Activated CD8-positive, alpha-beta memory T cell treated with anti-CD3 and anti-CD28 coated beads for 4 hours (primary cell): ENCODE data around the gene SLC16A1.
"Not testable (repeated sequence)": the region's sequence is repeated elsewhere in the genome, so short reads cannot be mapped to it uniquely, and the experiment has no call there.

ENCODE experiments used
- DNase-seq, 2 donors: peaks; one replicate each; pipeline ENCODE4 v3.0.0-alpha.2; 2020; ENCODE audit warnings: low read depth in 2 of 2

SLC16A1 gene

DNA sequence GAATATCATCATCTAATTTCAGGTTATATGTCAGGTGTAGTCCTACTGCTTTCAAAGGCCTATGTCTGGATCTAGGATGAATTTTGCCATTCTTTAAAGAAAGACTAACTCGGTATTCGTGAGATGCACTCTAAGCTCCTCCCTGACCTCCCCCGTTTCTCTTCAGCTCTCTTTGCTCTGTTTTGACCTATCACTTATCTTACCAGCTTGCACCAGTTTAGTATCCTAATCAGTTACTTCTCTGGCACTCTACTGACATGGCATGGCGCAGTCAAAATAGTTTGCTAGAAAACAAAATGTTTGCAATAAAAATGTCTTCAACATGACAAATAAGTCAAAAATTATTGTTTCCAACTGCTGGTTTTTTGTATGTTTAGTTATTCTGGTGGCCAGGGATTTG is 8.4 kb upstream of the SLC16A1 start:
- DNase-seq = no peak

DNA sequence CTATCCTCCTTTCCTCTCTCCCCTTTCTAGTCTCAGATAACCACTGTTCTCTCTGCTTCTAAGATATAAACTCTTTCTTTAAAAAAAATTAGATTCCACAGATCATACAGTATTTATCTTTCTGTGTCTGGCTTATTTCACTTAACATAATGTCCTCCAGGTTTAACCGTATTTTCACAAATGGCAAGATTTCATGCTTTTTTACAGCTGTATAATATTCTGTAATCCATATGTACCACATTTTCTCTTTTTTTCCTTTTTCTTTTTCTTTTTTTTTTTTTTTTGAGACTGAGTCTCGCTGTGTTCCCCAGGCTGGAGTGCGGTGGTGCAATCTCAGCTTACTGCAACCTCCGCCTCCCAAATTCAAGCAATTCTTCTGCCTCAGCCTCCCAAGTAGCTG is 5.1 kb upstream of the SLC16A1 start:
- DNase-seq = no peak

DNA sequence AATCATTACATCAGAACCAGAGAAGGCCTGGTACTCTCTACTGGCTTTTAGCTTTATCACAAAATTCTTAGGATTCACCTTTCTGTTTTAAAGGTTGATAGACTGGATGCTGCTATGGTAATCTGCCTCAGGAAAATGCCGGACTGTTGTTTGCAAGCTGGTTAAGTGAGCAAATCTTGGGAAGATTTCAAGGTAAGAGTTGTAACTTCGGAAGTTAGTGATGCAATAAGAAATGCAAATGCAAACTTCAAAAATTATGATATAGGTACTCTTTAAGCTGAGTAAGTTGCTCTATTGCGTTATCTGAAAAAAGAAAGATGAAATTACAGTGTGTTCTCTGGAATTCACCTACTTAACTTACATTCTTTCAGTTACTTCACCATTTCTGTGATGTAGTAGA is 4.4 kb upstream of the SLC16A1 start:
- DNase-seq = no peak

DNA sequence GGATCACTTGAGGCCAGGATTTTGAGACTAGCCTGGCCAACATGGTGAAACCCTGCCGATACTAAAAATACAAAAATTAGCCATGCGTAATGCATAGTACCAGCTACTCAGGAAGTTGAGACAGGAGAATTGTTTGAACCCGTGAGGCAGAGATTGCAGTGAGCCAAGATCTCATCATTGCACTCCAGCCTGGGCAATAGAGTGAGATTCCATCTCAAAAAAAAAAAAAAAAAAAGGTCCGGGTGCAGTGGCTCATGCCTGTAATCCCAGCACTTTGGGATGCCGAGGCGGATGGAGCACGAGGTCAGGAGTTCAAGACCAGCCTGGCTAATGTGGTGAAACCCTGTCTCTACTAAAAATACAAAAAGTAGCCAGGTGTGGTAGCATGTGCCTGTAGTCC is 2.2 kb upstream of the SLC16A1 start:
- not testable (repeated sequence) for DNase-seq

DNA sequence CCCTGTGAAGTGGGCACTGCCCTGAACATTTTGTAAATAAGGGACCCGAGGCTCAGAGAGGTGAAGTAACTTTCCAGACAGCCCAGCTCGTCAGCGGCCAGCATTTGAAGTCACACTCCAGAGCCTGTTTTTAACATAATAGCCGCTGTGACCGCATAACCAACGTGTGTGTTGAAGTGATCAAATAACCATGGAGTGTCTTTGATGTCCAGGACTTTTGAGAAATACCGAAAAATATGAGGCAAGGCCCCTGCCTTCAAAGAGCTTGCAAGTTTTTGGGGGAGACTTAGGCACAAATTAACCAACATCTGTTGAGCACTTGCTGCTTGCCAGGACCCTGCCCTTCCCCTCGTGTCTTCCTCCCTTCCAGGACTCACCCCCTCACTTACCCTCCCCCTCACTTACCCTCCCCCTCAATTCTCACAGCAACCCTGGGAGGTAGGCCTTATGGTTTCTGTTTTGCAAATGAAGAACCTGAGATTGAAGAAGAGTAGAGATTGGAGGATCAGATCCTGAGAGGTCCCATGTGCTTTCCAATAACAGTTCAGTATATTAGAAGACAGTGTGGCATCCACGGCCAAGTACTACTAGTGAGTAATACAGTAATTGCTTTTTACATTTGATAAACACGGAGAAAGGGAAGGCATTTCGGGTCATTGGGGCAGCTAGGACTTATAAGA is 1.3 kb upstream of the SLC16A1 start:
- peak in 1 of 2 donors; percentile 9 for DNase-seq

DNA sequence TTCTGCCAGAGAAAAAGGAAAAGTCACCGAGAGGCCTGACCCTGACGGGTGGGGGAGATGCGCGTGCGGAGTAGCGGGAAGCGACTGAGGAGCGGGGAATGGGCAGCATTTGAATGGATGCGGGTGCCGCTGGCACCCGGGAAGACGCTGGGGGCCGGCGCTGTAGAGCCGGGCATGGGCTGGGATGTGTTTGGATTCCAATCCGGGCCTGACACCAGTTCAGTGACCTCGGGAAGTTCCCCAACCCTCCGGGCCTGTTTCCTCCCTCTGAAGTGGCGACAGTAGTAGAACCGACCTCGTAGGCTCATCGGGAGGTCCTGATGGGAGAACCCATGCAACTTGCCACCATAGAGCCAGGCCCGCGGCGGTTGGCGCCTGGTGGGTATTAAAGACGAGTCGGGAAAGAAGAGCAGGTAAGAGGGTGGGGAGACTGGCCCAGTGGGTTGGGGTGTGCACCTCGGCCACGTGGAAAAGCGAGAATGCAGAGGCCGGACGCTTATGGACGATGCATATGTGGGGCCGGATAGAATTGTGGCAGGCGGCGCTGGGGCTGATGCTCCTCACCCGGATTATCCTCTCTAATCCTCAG is 642 bp upstream of the SLC16A1 start:
- peak in 1 of 2 donors; percentile 5 for DNase-seq

DNA sequence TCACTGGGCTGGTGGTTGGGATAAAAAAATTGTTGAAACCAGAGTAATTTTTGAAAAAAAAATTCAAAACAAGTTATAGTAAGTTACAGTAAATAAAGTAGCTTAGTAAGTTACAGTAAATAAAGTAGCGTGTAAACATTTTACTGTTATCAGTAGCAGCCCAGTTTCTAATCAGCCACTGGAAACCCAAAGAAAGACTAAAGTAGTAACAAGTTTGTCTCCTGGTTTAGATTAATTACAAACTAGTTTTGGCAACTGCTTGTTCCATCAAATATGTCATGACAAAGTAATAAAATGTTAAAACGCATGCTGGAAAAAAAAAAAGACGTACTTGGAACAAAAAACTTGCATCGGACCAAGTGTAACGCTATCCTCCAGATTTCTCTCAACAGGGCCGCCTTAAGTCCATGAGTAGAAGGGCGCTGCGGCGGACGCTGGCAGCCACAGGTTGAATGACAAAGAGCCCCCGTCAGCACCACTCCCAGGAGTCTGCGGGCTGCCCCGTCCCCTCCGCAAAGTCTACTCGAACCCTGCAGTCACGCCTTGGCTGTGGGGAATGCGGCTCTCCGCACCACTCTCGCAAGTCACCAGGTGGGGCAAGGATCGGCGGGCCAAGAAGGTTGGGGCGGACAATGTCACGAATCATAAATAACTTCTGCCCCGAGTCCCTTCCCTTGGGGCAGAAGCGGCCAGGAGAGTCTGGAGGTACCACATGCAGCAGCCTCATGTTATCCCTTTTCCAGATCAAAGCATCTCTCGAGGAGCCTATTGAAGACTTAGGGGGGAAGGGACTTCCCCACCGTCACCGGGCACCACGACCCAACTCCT is 837 bp downstream of the SLC16A1 start:
- peak; percentile 20 to 21 for DNase-seq

DNA sequence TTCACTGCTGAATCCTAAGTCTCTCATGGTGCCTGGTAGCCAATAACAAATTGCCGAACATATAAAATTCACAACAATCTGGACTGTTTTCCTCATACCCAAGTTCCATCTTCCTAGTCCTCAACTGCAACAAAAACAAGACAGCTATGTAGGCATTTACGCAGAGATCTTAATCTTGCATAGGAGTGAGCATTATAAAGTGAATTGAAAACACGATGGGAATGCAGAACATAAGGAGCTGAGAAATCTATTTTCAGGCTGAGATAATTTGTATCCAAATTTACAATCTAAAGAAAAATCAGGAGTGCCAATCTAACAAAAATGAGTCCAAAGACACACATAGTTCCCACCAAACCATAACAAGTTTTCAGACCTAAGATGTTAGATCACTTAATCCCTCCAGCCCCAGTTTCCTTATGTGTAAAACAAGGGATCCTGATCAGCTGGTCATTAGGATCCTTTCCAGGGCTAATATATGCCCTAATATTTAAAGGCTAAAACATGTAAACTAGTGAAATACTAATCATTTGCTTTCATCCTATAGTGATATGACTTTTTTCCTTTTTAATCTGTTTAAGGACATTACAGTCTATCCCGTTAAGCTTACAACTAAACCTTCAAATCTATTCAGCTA is 1.9 kb downstream of the SLC16A1 start:
- DNase-seq = no peak

DNA sequence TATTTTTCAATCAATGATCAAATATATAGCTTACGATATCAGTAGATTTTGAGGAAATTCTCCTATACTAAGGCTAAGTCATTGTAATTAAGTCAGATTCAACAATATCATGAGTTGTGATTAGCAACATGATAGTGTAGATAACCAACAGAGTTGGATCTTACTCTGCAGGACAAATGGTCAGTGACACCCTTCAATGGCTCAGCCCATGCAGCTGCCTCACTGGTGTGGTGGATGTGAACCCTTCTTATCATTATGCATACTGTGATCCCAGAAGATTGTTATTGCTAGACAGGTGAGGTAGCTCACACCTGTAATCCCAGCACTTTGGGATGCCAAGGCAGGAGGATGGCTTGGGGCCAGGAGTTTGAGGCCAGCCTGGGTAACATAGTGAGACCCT is 5.6 kb downstream of the SLC16A1 start:
- DNase-seq = no peak

DNA sequence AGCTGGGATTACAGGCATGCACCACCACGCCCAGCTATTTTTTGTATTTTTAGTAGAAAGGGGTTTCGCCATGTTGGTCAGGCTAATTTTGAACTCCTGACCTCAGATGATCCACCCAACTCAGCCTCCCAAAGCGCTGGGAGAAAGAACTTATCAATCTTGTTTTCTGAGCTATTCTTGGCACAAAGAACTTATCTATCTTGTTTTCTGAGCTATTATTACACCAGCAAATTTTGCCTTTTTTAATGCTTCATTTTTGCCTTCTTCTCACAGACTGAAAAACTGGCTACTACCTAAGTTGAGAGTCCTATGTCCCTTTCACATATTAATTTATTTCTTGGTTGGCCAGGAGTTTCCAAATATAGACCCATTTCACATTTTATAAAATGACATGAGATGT is 9.3 kb downstream of the SLC16A1 start:
- DNase-seq = no peak

DNA sequence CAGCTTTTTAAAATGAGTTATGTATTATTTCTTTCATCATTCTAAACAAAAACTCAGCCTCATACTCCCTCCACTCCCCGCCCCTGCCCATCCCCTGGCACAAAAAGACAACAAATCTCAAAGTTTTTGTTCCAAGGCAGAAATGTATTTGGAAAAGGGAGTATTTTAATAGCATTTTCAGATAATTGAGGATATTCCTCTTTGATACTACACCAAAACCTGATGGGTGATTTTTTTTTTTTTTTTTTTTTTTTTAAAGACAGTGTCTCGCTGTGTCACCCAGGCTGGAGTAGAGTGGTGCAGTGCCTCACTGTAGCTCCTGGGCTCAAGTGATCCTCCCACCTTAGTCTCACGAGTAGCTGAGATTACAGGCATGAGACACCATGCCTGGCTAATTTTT is 16.2 kb downstream of the SLC16A1 start:
- no peak for DNase-seq

DNA sequence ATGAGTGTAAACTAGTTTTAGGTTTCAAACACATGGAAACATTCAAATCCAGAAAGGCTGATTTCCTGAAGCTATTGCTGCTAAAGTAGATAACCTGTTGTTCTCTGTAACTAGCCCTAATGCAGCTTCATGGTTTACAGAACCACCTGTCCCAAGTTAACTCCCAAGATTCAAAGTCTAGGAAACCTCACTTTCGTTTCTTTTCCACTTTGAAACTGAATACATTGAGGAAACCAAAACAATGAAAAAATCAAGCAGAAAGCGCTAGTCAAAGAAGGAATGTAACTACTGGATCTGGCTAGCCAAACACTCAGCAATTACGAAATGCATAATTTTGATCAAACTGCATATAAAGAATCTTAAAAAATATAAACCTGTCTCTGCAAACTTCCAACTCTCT is 17.8 kb downstream of the SLC16A1 start:
- DNase-seq = no peak

DNA sequence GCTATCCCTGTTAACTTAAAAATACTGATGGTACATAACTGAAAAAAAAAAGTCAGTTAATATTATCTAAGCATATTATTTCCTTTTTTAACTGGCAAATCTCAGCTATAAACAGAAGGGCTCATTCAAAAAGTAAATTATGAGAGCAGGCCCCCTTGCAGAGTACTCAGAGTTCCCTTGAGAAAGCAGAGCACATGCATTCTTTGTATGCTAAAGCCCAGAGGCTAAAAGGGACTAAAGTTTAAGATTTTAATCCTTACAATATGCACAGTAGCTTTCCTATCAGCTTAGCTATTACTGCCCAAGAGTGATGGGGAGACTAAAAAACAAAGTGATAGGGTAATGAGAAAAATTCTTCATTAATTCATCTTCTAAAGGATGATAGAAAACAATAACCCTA is 18.5 kb downstream of the SLC16A1 start:
- no peak for DNase-seq

DNA sequence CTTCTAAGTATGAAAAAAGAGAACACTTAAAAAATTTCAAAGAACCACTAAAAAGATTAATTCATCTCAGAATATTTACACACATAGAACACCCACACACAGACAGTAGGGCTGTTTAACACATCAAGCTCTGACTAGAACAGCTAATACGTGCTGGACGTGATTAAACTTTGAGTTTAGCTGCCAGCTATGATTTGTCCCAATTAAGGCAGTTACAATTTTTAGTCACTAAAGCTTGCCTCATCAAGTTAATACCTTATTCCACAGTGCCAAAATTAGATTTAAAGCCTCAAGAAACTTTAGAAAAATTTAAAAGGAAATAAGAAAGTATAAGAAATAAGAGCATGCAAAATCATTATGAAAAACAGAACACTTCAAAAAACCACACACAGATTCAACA is 18.9 kb downstream of the SLC16A1 start:
- DNase-seq = no peak

DNA sequence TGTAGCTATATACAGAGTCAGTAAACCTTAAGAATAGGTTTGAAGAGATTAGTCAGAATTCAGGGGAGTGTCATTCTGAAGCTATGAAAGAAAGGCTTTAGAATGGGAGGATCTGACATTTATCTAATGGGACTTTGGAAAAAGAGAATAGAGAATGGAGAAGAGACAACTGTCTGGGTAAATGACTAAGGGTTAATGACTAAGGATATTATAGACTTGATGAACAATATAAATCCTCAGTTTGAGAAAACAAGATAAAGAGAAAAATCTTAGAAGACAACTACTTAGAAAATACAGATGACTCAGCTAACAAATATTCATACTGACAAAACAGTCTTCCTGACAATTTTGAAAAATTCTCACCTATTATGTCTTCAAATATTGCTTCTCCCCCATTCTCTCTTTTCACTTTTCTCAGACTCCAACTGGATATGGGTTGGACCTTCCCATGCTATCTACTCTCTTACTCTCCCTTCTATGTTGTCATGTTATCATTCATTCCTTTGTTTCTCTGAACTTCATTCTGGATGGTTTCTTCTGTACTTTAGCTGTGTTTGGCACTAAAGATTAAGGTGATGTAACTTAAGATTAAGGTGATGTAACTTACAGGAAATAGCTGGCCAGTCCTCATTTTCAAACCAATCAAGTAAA is 20.4 kb downstream of the SLC16A1 start:
- no peak for DNase-seq

DNA sequence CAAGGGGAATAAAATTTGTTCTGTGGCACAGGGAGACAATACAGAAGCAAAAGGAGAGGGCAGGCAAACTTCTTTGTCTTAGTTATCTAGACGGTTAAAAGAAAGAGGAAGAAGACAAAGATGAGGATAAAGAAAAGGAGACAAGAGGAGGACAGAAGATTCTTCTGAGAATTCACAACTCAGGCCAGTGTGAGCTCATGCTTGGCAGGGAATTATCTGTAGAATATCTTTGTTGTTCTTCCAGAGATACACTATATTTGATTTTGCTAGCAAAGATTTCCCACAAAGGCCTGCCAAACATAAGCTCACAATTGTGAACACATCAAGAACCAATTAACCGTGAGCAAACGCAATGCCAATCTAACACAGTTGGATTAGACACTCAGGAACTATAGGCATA is 21.4 kb downstream of the SLC16A1 start:
- DNase-seq = no peak

DNA sequence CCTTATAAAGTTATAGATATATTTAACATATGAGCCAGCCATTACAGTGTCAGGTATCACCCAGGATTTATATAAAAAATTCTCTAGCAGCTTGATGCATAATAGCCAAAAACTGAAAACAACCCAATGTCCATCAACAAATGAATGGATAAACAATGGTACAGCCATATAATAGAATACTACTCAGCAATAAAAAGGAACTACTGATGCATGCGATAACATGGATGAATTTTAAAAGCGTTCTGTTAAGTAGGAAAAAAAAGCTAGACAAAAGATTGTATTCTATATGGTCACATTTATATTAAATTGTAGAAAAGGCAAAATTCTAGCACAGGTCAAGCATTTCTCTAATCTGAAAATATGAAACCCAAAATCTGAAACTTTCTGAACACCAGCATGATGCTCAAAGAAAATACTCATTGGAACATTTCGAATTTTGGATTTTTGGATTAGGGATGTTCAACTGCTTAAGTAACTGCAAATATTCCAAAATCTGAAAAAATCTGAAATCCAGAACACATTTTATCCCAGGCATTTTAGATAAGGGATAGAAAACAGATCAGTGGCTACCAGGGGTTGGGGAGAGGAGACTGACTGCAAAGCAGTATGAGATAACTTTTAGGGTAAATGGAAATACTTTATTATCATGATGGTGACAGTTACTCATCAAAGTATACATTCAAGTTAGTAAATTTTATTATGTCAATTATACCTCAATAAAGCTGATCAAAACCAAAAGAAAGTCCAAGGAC is 22.0 kb downstream of the SLC16A1 start:
- DNase-seq = no peak

DNA sequence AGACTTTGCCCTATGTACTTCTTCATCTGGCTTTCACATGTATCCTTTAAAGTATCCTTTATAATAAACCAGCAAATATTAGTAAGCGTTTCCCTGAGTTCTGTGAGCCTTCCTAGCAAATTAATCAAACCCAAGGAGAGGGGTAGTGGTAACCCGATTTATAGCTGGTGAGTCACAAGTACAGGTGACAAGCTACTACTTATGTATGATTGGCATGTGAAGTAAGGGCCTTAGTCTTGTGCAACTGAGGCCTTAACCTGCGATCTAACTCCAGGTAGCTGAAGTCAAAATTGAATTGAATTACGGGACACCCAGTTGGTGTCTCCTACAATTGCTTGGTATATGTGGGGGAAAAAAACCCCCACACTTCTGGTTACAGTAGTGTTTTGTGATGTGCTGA is 26.0 kb downstream of the SLC16A1 start:
- DNase-seq = no peak

DNA sequence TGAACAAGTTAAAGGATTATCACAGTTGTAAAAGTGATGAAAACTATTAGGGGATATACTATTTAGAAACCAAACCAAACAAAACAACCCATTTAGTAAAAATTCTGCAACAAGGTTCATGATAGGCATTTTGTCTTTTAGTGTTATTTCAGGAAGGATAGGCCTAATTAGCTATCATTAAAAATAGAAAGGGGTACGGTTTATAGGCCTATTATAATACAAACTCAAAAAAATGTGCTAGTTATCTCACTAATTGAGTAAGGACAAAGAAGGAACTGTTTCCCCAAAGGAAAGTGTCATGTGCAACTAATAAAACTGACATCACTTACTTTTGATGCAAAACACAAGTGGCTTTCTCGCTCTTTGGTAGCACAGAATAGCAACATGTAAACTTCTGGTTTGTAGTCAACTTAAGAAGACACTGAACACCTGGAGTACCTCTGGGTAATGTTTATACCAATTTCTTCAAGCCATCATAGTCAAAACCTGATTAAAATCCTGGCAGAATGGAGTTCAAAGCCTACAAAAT is 28.5 kb downstream of the SLC16A1 start:
- no peak for DNase-seq

DNA sequence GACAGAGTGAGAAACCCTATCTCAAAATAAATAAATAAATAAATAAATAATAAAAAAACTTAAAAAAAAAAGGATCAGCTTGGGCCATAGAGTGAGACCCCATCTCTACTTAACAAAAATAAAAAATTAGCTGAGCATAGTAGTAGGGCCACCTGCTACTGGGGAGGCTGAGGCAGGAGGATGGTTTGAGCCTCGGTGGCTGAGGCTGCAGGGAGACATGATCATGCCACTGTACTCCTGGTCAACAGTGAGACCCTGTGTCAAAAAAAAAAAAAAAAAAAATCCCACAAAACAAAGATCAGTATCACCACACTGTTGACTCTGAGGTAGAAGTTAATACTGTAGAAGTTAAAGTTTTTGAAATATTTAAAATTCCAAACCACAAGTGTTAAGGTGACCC is 29.1 kb downstream of the SLC16A1 start:
- DNase-seq = no peak

DNA sequence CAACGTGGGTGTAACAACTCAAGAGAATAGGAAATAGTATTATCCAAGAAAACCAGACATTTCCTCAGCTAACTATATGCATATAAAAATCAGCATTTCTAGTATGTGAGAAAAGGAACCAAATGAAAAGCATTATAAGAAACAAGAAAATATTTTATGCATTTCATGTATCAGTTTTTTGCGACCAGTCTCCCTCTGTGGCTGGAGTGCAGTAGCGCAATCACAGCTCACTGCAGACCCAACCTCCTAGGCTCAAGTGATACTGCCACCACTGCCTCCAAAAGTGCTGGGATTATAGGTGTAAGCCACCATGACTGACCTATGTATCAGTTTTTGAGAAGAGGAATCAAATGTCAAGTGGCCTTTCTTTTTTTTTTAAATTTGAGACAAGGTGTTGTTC is 31.0 kb downstream of the SLC16A1 start:
- no peak for DNase-seq
